GM18498 (cell line): ENCODE measurements around the gene RAN.
A peak's percentile ranks its signal among the peaks of the same experiment; 100 is the strongest.
"Not testable (repeated sequence)": the region's sequence is repeated elsewhere in the genome, so short reads cannot be mapped to it uniquely, and the experiment has no call there.

ENCODE experiments used
- ATAC-seq: cut with Tn5 transposase; IDR thresholded peaks from one replicate; pipeline ENCODE4 v1.9.1; 2021; ENCODE audit warnings: mild to moderate bottlenecking, moderate library complexity; ENCODE audit not compliant: unreplicated experiment

RAN gene

GRCh38 chr12:130871286-130872178, at the start of gene RAN:
Gene RAN, plus strand, starts transcription at chr12:130872066. Its CDS starts 528 bp downstream, at chr12:130872594.
- peak; percentile 74 for ATAC-seq

- ATAC-seq, result no peak
These were observed 46.1 kb upstream of the RAN start for GRCh38 chr12:130825771-130826150.

GRCh38 chr12:130826151-130826801, 45.6 kb upstream of the RAN start:
- ATAC-seq, result no peak

- ATAC-seq, result no peak
These were observed 44.4 kb upstream of the RAN start for GRCh38 chr12:130827432-130827831.

GRCh38 chr12:130828895-130829294, 43.0 kb upstream of the RAN start:
- ATAC-seq, result no peak

- ATAC-seq, result no peak
These were observed 42.2 kb upstream of the RAN start for GRCh38 chr12:130829391-130830245.

GRCh38 chr12:130830246-130830551, 41.7 kb upstream of the RAN start:
- ATAC-seq, result no peak

- ATAC-seq, result no peak
These were observed 40.6 kb upstream of the RAN start for GRCh38 chr12:130831246-130831645.

GRCh38 chr12:130831876-130832405, 39.9 kb upstream of the RAN start:
- ATAC-seq, result no peak

GRCh38 chr12:130832561-130833209, 39.2 kb upstream of the RAN start:
- no peak for ATAC-seq

GRCh38 chr12:130835011-130835410, 36.9 kb upstream of the RAN start:
- ATAC-seq, result no peak

- ATAC-seq, result no peak
These were observed 36.4 kb upstream of the RAN start for GRCh38 chr12:130835436-130835835.

- peak; percentile 28 for ATAC-seq
These were observed 33.4 kb upstream of the RAN start for GRCh38 chr12:130838284-130838950.

GRCh38 chr12:130838951-130839769, 32.7 kb upstream of the RAN start, which contains the start of gene STX2:
Gene STX2, minus strand, starts transcription at chr12:130839250. Its CDS starts 151 bp downstream, at chr12:130839099.
- peak; percentile 88 for ATAC-seq

- ATAC-seq, result no peak
These were observed 32.0 kb upstream of the RAN start for GRCh38 chr12:130839770-130840404.

- ATAC-seq, result no peak
These were observed 25.5 kb upstream of the RAN start for GRCh38 chr12:130846369-130846768.

GRCh38 chr12:130847112-130847511, 24.8 kb upstream of the RAN start:
- no peak for ATAC-seq

- not testable (repeated sequence) for ATAC-seq
These were observed 23.8 kb upstream of the RAN start for GRCh38 chr12:130848105-130848504.
